HFFc6 (cell line): ENCODE results near the gene IRX6. TPM values are rescaled to one million over a fixed set of nuclear protein-coding genes. Genes with fewer than 3 reads are reported as not detected.

Experiments
- DNase-seq: peaks from one replicate; pipeline ENCODE4 v3.0.0-alpha.2; 2018
- H3K27ac Mint-ChIP-seq: 2 replicates; pipeline ENCODE4 v1.8.0; 2020; ENCODE audit warnings: mild to moderate bottlenecking, mixed read lengths
- H3K27me3 Mint-ChIP-seq: 2 replicates; pipeline ENCODE4 v1.8.0; 2021; ENCODE audit warnings: mild to moderate bottlenecking, moderate library complexity, mixed read lengths; ENCODE audit not compliant: insufficient read depth
- H3K36me3 Mint-ChIP-seq: 2 replicates; pipeline ENCODE4 v1.8.0; 2021; ENCODE audit warnings: low read depth, mixed read lengths
- H3K4me1 Mint-ChIP-seq: 2 replicates; pipeline ENCODE4 v1.8.0; 2020; ENCODE audit warnings: low read depth, mixed read lengths
- H3K4me3 Mint-ChIP-seq: 2 replicates; pipeline ENCODE4 v1.8.0; 2020; ENCODE audit warnings: mild to moderate bottlenecking, moderate library complexity, mixed read lengths
- H3K9me3 Mint-ChIP-seq: 2 replicates; pipeline ENCODE4 v1.8.0; 2020; ENCODE audit warnings: mild to moderate bottlenecking, mixed read lengths
- total RNA-seq, 6 experiments: library from RNA; stranded (reverse); fragmentation: NEBNext Ultra II Directional; extraction: Animal tissue kit (Norgen Biotek cat#: 25700); gene quantifications; 2 replicates in 1 of 6; 3 replicates in 5 of 6; pipeline ENCODE4 v1.2.3, GENCODE V29; 2021
- TF ChIP-seq, protein P1 (sequence below): fragments of 200-600 bp; sonication (generic); IDR thresholded peaks from 2 replicates; pipeline ENCODE4 v1.5.0; 2021; ENCODE audit warnings: antibody characterized with exemption, mild to moderate bottlenecking

Gene IRX6
- total RNA-seq, 6 experiments from 2014 or later = not detected

- Mint-ChIP-seq H3K27me3 (no peaks in the 10 kb centered on the region), H3K4me1 (no peaks in the 10 kb centered on the region), H3K9me3 (no peaks in the 10 kb centered on the region), H3K4me3 (no peak overlapping the region), H3K27ac (no peak overlapping the region), H3K36me3 (no peaks in the 10 kb centered on the region)
- TF ChIP-seq, protein P1, sequence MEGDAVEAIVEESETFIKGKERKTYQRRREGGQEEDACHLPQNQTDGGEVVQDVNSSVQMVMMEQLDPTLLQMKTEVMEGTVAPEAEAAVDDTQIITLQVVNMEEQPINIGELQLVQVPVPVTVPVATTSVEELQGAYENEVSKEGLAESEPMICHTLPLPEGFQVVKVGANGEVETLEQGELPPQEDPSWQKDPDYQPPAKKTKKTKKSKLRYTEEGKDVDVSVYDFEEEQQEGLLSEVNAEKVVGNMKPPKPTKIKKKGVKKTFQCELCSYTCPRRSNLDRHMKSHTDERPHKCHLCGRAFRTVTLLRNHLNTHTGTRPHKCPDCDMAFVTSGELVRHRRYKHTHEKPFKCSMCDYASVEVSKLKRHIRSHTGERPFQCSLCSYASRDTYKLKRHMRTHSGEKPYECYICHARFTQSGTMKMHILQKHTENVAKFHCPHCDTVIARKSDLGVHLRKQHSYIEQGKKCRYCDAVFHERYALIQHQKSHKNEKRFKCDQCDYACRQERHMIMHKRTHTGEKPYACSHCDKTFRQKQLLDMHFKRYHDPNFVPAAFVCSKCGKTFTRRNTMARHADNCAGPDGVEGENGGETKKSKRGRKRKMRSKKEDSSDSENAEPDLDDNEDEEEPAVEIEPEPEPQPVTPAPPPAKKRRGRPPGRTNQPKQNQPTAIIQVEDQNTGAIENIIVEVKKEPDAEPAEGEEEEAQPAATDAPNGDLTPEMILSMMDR = no peak
- no peak for DNase-seq
These were observed 27.9 kb downstream of the IRX6 start for GRCh38 chr16:55351936-55352335.

DNA sequence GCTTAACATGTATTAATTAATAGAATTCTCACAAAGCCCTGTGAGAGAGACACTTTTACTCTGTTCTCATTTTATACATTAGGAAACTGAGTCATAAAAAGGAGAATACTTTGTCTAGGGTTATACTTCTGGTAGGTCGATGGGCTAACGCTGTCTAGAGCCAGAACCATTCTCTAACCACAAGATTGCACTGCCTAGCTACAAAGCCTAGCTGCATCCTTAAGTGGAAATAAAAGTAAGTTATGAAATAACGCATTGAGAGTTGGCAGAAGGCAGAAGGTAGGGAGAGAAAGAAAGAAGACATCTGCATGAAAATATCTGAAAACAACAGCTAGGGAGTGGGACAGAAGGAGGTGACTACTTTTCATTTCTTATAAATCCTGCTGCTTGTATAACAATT is 33.2 kb downstream of the IRX6 start:
- TF ChIP-seq, protein P1 = no peak
- Mint-ChIP-seq H3K4me1 (no peaks in the 10 kb centered on the region), H3K27ac (no peak overlapping the region), H3K4me3 (no peak overlapping the region), H3K27me3 (no peaks in the 10 kb centered on the region), H3K36me3 (no peaks in the 10 kb centered on the region), H3K9me3 (no peaks in the 10 kb centered on the region)
- no peak for DNase-seq

DNA sequence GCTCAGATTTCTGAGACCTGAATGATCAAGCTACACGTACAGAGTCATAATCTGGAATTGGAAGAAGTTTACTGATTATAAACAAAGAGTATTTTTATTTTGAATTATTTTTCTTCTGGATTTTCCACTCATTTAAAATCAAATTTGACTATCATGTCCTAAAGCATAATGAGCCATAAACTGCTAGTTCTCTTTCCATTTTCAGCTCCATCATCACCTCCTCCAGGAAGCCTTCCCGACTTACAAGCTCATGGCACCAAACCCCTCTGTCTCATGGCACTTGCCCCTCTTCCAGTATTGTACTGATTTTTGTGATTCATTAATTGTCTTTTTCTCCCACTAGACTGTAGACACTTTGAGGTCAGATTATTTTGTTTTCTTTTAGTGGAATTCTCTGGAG is 35.9 kb downstream of the IRX6 start:
- Mint-ChIP-seq H3K4me3 (no peak overlapping the region), H3K9me3 (no peaks in the 10 kb centered on the region), H3K27ac (no peak overlapping the region), H3K4me1 (no peaks in the 10 kb centered on the region), H3K27me3 (no peaks in the 10 kb centered on the region; the same call in 1 of the 2 replicates), H3K36me3 (no peaks in the 10 kb centered on the region)
- TF ChIP-seq, protein P1 = no peak
- no peak for DNase-seq

- TF ChIP-seq, protein P1 = no peak
- H3K9me3 Mint-ChIP-seq = no peaks in the 10 kb centered on the region
- H3K27ac Mint-ChIP-seq = no peak overlapping the region
- no peak overlapping the region for H3K4me3 Mint-ChIP-seq
- peaks cover 18% of the 10 kb centered on the region for H3K4me1 Mint-ChIP-seq
- H3K27me3 Mint-ChIP-seq = peaks cover 2% of the 10 kb centered on the region; the same call in 1 of the 2 replicates
- no peak for DNase-seq
- H3K36me3 Mint-ChIP-seq = no peaks in the 10 kb centered on the region
These were observed 40.8 kb downstream of the IRX6 start for GRCh38 chr16:55364811-55365210.

- H3K27ac Mint-ChIP-seq = no peak overlapping the region
- TF ChIP-seq, protein P1 = no peak
- H3K4me3 Mint-ChIP-seq = no peak overlapping the region
- no peak for DNase-seq
- peaks cover 2% of the 10 kb centered on the region; the same call in 1 of the 2 replicates for H3K27me3 Mint-ChIP-seq
- H3K4me1 Mint-ChIP-seq = peaks cover 18% of the 10 kb centered on the region
- H3K9me3 Mint-ChIP-seq = no peaks in the 10 kb centered on the region
- H3K36me3 Mint-ChIP-seq = no peaks in the 10 kb centered on the region
These were observed 43.4 kb downstream of the IRX6 start for GRCh38 chr16:55367301-55367811.
